GM21381 (cell line): Measurements from ENCODE around the gene LHX6.

Experiments used
- ATAC-seq: cut with Tn5 transposase; IDR thresholded peaks from one replicate; pipeline ENCODE4 v1.9.1; 2021; ENCODE audit warnings: mild to moderate bottlenecking, moderate library complexity; ENCODE audit not compliant: unreplicated experiment

Gene LHX6

GRCh38 chr9:122192914-122193525, 35.7 kb downstream of the LHX6 start:
- no peak for ATAC-seq

- ATAC-seq, result no peak
Measured at GRCh38 chr9:122192261-122192875, 36.4 kb downstream of the LHX6 start.

- ATAC-seq, result no peak
Measured at GRCh38 chr9:122191584-122191983, 37.2 kb downstream of the LHX6 start.

GRCh38 chr9:122190597-122191381, 38.0 kb downstream of the LHX6 start:
- no peak for ATAC-seq

GRCh38 chr9:122188369-122188768, 40.4 kb downstream of the LHX6 start:
- no peak for ATAC-seq

- ATAC-seq, result no peak
Measured at GRCh38 chr9:122186777-122187470, 41.8 kb downstream of the LHX6 start.

GRCh38 chr9:122186301-122186700, 42.5 kb downstream of the LHX6 start:
- ATAC-seq, result no peak

- no peak for ATAC-seq
Measured at GRCh38 chr9:122184551-122184950, 44.2 kb downstream of the LHX6 start.

- ATAC-seq, result no peak
Measured at GRCh38 chr9:122183501-122183900, 45.3 kb downstream of the LHX6 start.

- no peak for ATAC-seq
Measured at GRCh38 chr9:122180633-122181032, 48.1 kb downstream of the LHX6 start.

- no peak for ATAC-seq
Measured at GRCh38 chr9:122179690-122180074, 49.1 kb downstream of the LHX6 start.

GRCh38 chr9:122179054-122179689, 49.6 kb downstream of the LHX6 start:
- ATAC-seq, result no peak

GRCh38 chr9:122176916-122177315, 51.8 kb downstream of the LHX6 start:
- no peak for ATAC-seq

GRCh38 chr9:122173670-122174069, 55.1 kb downstream of the LHX6 start:
- no peak for ATAC-seq

- no peak for ATAC-seq
Measured at GRCh38 chr9:122172131-122172530, 56.6 kb downstream of the LHX6 start.

GRCh38 chr9:122168356-122168755, 60.4 kb downstream of the LHX6 start:
- no peak for ATAC-seq

- no peak for ATAC-seq
Measured at GRCh38 chr9:122164286-122164685, 64.5 kb downstream of the LHX6 start.

- no peak for ATAC-seq
Measured at GRCh38 chr9:122162415-122162814, 66.3 kb downstream of the LHX6 start.

- no peak for ATAC-seq
Measured at GRCh38 chr9:122159925-122160246, 68.9 kb downstream of the LHX6 start.

GRCh38 chr9:122159026-122159924, 69.5 kb downstream of the LHX6 start, which contains the start of the genes MORN5 and NDUFA8:
MORN5 (plus strand) TSS chr9:122159908; CDS start chr9:122159973, 65 bp downstream.
NDUFA8 (minus strand) TSS chr9:122159779; CDS start chr9:122159677, 102 bp downstream.
- peak; percentile 91 for ATAC-seq
